ENCODE results near the gene GIPC2.

- no peak for TF ChIP-seq POLR2A (IDR thresholded peaks at IDR 0.05; ENCODE audit: low read depth, low read length)
- no peak for TF ChIP-seq POLR2AphosphoS5 (IDR thresholded peaks at IDR 0.05; ENCODE audit: low read depth, low read length)
- no peak for TF ChIP-seq TAF1 (IDR thresholded peaks at IDR 0.05; ENCODE audit: low read depth, low read length)
- TF ChIP-seq POU2F2 (IDR thresholded peaks at IDR 0.05; ENCODE audit: low read depth, low read length): no peak
- TF ChIP-seq SPI1 (IDR thresholded peaks at IDR 0.05; ENCODE audit: low read depth, low read length): no peak
- TF ChIP-seq PAX5 (IDR thresholded peaks at IDR 0.05; ENCODE audit: insufficient read depth, low read length, severe bottlenecking): no peak
These were observed 35.9 kb upstream of the GIPC2 start for GRCh38 chr1:78009836-78010235.

Data from GM12891 (cell line).